Measurements from ENCODE around the gene SUN5.

- no peak for TF ChIP-seq POLR2A (IDR thresholded peaks at IDR 0.05)
- no peak for TF ChIP-seq CTCF (IDR thresholded peaks at IDR 0.05)
Measured at GRCh38 chr20:33027769-33028751, 23.8 kb upstream of the SUN5 start.
